GM18520 (cell line): Measurements from ENCODE around the gene POU3F1.
A peak's percentile ranks its signal among the peaks of the same experiment; 100 is the strongest.

Experiments
- ATAC-seq: cut with Tn5 transposase; IDR thresholded peaks from one replicate; pipeline ENCODE4 v1.9.1; 2021; ENCODE audit not compliant: unreplicated experiment

The POU3F1 gene

DNA sequence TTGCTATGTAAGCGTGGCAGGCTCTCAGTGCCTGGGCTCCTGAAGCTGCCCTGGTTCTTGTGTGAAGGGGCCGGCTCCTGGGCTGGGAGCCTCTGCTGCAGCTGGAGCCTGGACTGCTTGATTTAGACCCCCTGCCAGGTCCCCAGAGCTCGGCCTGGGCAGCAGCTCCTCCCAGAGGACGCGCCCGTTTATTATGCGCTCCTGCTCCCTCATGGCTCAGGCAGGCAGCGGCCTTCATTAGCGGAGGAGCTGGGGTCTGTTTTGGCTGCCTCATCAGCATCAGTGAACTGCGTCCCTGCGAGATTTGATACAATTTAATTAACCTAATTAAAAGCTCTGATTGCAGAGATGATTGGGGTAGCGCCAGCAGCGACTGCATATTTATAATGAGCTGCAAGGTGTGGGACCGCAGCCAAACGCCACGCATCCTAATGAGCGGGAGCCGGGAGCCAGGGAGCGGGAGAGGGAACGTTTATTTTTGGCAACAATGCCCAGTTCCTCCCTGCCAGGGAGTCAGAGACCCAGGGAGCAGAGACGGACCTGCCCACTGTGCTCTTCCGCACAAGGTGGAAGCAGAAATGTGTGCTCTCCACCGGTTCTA, 17.4 kb downstream of the POU3F1 start:
- no peak for ATAC-seq

DNA sequence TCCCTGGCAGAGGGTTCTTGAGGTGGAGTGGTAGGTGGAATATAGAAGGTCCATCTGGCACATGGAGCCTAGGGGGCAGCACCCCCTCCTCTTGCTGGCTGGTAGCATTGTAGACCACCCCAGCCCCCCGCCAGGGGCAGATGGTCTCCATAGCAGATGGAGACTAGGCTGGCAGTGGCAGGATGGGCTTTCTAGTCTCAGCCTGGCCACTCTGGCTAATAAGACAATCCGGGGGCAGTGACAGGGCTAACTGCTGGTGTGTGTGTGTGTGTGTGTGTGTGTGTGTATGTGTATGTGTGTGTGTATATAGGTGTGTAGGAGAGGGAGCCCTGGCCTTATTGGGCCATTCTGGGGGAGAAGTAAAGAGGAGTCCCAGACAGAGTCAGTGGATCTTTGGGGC, 17.9 kb downstream of the POU3F1 start:
- no peak for ATAC-seq

DNA sequence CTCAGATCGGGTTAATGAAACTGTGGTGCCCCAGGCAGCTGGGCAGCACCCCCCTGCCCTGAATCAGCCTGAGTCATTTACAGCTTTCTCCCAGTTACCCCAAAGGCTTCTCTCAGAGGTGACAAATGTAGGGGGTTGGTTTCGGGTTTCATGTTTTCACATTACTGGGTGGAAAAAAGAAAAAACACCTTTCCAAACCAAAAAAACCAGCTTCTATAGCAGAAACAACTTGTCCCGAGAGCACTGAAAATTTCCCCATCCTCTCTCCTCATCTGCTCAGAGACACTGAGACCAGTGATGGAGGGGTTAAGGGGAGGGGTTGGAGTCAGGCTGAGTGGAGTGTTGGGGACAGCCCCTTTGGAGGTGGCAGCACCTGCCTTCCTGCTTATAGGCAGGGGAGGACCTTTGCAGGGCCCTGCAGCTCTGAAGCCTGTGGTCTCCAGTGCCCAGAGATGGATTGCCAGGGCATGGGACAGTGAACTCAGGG, 18.4 kb downstream of the POU3F1 start:
- ATAC-seq = peak; percentile 60

DNA sequence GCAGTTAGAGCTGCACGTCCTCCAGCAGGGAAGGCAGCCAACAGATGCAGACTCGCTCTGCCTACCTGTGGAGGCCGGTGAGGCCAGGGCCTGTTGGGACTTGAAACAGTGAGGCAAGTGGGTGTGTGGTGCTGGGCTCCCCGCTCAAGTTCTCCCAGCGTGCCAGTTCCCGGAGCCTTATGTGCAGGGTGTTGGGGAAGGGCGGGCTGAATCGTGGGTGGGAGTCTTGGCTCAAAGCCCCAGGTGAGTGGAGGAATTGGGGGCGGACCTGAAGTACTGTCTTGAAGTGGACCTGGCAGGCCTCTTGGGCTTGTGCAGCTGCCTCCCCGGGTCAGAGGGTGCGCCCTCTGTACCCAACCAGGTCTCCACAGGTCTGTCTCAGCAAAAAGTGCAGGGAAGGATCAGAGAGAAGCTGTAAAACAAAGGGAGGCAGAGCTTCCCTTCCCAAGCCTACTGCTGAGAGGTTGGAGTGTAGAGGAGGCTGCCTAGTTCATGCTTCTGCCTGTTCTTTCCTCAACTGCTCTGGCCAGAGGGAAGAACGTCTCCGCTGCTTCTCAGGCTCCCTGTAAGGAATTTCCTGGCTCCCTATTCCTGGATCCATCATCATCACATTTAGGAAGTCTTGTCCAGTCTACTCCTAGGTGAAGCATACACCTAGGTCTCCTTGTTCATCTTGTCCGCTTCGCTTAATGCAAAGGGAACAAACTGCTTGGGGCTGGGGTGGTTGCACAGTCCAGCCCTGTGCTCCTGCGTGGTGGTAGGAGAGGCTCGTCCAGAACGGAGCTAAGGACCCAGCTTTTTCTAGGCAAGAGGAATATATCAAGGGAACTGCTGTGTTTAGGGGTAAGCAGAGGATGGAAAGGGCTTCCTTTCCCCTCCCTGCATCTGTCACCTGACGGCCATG, 19.1 kb downstream of the POU3F1 start:
- ATAC-seq = no peak

DNA sequence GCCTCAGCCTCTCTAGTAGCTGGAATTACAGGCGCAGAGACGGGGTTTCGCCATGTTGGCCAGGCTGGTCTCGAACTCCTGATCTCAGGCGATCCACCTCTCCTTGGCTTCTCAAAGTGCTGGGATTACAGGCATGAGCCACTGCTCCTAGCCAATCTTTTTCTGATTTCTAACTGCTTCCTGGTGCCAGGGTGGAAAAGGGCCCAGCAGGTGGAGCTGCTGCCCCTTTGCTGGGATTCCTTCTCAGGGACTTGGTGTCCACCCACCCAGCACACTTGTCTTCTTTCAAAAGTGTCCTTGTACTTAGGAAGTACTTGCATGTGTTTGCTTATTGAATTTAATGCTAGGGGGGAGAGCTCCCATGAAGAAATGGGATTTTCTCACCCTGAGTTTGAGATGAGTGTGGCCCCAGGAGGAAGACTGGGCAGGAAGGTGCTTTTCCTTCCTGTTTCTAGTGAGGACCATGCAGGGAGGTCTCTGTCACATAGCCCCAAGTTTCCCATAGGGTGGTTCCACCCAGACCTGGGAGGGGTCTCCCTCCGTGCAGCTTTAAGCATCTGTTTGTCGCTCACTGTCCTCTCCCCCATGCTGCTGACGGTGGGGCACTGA, 19.9 kb downstream of the POU3F1 start:
- ATAC-seq = no peak

- ATAC-seq = no peak
These were observed 20.9 kb downstream of the POU3F1 start for GRCh38 chr1:38025664-38026063.

- no peak for ATAC-seq
These were observed 21.4 kb downstream of the POU3F1 start for GRCh38 chr1:38025233-38025632.

DNA sequence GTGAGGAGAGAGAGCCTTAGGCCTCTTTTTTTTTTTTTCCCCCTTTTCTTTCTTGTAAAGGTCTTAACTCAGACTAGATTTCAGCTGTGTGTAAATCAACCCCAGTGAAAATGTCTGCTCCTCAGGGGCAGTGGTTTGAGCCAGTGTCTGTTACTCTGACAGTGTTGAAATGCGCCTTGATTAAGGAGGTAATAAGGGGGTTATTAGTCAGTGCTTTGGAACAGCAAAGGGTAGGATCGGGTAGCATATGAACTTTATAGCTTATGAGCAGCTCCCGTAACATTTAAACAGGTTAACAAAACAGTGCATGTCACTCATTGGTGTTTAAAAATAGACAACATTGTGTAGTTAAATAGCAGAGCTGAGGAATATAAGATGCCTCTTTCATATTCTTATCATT, 23.8 kb downstream of the POU3F1 start:
- ATAC-seq = no peak

DNA sequence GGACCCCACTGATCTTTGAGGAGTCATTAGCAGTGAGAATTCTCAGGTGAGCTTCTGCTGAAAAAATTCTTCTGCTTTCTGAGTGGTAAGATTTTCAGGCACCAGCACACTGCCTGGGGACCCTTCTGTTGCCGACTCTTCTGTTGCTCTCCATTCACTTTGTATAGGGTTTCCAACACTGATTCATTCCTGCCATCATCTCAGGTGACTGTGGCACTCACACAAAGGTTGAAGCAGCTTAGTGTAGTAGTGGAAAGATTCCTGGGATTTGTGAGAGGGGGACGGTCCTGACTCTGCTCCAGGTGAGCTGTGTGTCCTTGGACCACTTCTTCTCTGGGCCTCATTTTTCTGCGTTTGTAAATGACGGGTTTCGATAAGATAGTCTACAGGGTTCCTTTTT, 24.6 kb downstream of the POU3F1 start:
- no peak for ATAC-seq

DNA sequence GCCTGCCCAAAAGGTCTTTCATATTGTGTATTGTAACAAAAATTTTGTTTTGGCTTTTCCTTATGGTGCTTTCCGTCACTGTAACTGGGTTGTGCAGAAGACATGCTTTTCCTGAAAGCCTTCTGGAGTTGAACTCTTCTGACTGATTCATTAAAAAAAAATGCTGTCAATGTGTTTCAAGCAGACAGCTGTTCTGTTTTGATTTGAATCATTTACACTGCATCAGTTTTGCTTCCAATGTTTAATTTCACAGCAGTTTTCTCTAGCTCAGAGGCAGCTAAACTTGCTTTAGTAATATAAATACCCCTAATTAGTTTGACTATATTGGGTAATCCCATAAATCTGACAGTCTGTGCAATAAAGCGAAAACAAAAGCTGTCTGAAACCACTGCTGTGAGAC, 26.2 kb downstream of the POU3F1 start:
- ATAC-seq = no peak

GRCh38 chr1:38018864-38019343, 27.7 kb downstream of the POU3F1 start:
- ATAC-seq = no peak

DNA sequence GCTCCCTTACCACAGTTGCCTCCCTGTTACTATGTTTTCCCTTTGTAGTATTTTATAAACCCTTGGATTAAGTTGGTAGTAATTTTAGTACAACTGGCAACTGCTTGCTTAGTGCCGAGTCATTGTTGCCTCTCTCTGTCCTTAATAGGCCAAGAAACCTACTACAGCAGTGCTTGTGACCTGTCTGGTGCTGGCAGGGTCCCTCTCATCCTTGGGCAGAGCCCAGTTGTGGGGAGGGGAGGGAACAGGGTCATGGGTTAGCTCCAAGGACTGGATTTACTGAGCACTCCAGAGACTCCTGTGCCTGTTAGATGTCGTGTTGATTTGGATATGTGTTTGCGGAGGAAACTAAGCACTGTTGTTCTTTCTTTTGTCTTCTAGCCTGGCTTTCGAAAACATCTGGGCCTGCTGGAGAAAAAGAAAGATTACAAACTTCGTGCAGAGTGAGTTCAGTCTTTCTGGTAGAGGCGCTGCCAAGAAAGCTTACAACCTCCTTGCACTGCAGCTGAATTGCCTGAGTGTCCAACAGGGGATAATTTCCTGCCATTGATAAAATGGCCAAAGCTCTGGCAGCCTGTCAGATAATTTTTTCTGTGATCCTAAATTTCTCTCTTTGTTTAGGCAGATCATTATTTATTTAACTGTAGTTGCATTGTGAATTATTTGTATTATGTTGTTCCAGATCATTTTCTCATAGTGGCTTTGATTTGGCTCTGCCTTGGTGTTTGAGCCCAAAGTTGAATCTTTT, 30.4 kb downstream of the POU3F1 start:
- no peak for ATAC-seq

- no peak for ATAC-seq
These were observed 31.7 kb downstream of the POU3F1 start for GRCh38 chr1:38014724-38015424.

GRCh38 chr1:38014171-38014570, 32.4 kb downstream of the POU3F1 start:
- no peak for ATAC-seq

GRCh38 chr1:38013227-38013622, 33.4 kb downstream of the POU3F1 start:
- ATAC-seq = no peak

GRCh38 chr1:38012363-38013226, 34.0 kb downstream of the POU3F1 start, which contains the start of gene UTP11:
TSS of gene UTP11 (plus strand) at chr1:38012734. CDS start at chr1:38012803, 69 bp downstream.
- peak; percentile 97 for ATAC-seq

DNA sequence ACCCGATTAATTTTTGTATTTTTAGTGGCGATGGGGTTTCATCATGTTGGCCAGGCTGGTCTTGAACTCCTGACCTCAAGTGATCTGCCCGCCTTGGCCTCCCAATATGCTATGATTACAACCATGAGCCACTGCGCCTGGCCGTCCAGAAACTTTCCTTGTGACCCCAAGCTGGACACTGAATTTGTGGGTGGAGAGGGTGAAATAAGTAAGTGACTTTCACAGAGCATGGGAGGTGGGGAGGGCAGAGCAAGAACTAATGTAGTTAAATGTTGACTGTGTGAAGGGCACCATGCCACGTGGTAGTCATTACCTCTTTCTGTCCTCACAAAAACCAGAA, 36.8 kb downstream of the POU3F1 start:
- no peak for ATAC-seq

DNA sequence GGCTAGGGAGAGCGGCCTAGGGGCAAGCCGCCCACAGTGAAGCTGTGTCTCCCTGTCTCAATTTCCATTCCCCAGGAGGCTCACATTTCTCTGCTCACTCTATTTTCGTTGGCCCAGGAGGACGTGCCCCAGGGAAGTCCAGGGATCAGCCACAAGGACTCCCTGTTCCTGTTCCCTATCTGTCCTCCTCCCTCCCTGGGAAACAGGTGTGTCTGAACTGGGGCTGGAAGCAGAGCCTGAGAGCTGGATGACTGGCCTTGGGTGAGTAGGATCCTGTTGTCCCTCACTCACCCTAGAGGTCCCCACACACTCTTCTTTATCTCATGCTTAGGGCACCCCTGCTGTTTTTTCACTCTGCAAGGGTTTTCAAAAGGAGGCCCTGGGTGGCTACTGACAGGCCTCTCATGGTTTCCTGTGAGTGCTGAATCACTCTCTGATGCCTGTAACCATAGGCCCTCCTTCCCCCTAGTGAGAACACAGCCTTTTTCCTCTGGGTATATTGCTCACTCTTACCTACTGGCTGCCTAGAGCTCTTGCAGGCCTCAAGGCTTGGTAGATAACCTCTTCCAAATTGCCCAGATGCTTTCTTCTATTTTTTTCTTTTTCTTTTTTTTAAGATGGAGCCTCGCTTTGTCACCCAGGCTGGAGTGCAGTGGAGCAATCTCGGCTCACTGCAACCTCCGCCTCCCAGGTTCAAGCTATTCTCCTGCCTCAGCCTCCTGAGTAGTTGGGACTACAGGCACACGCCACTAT, 37.3 kb downstream of the POU3F1 start:
- no peak for ATAC-seq
